Liver (tissue), 3 donors: ENCODE measurements around the gene DLX2.

ENCODE experiments used
- CTCF ChIP-seq: fragments of 150-350 bp; IDR thresholded peaks from 2 replicates; pipeline ENCODE4 v1.5.1; 2017; ENCODE audit warnings: improper control_type of control experiment, low read depth, low read length; ENCODE audit not compliant: missing input control
- HNF4G ChIP-seq: IDR thresholded peaks from 2 replicates; pipeline ENCODE4 v1.6.1; 2016; ENCODE audit warnings: antibody characterized with exemption
- MAX ChIP-seq: IDR thresholded peaks from 2 replicates; pipeline ENCODE4 v1.6.1; 2016; ENCODE audit warnings: antibody characterized with exemption
- RAD21 ChIP-seq, 2 donors: IDR thresholded peaks; 2 replicates each; pipeline ENCODE4 v1.6.1; 2016; ENCODE audit warnings: antibody characterized with exemption in 2 of 2, mild to moderate bottlenecking in 2 of 2
- REST ChIP-seq: IDR thresholded peaks from 2 replicates; pipeline ENCODE4 v1.6.1; 2016; ENCODE audit warnings: antibody characterized with exemption, mild to moderate bottlenecking
- TAF1 ChIP-seq: conservative IDR thresholded peaks from 2 replicates; pipeline ENCODE4 v1.6.1; 2016; ENCODE audit warnings: antibody characterized with exemption, mild to moderate bottlenecking
- YY1 ChIP-seq: IDR thresholded peaks from 2 replicates; pipeline ENCODE4 v1.6.1; 2016; ENCODE audit warnings: antibody characterized with exemption, mild to moderate bottlenecking
- ZBTB33 ChIP-seq: IDR thresholded peaks from 2 replicates; pipeline ENCODE4 v1.6.1; 2016; ENCODE audit warnings: antibody characterized with exemption
- donor health status: healthy.
- donor health status: healthy.

GRCh38 chr2:172089633-172090032 lies 13.1 kb downstream of the DLX2 start:
- TF ChIP-seq CTCF (no peak), REST (no peak), HNF4G (no peak), RAD21 (IDR thresholded peaks at IDR 0.05) (no peak), ZBTB33 (no peak), MAX (no peak), TAF1 (no peak), YY1 (no peak)
